ENCODE data around the gene BORA. TPM values are rescaled to one million over a fixed set of nuclear protein-coding genes. Genes with fewer than 3 reads are reported as not detected.

BORA gene
- total and polyA plus RNA-seq, 2 of the 13 experiments (the other 11 are each of a cell fraction or from before 2014, with no cell fraction given) = 4.0 to 17.4 TPM

- TF ChIP-seq FOXJ3 (CRISPR knock-in tag; IDR thresholded peaks at IDR 0.05; ENCODE audit: borderline replicate concordance) (peak; percentile 63; the same call in 1 of the 2 replicates), TOE1 (CRISPR knock-in tag; IDR thresholded peaks at IDR 0.05) (no peak), CREM (IDR thresholded peaks at IDR 0.05) (peak; percentile 72), CREM (CRISPR knock-in tag; IDR thresholded peaks at IDR 0.05) (no peak), ZNF609 (CRISPR knock-in tag; IDR thresholded peaks at IDR 0.05; ENCODE audit: borderline replicate concordance) (peak; percentile 32; the same call in 1 of the 2 replicates), HMGXB4 (CRISPR knock-in tag; IDR thresholded peaks at IDR 0.05; ENCODE audit: borderline replicate concordance in 1 of 2, low read depth in 1 of 2) (peak; percentile 50 to 70), ZNF331 (CRISPR knock-in tag; IDR thresholded peaks at IDR 0.05) (0 out of 2 replicates have a peak, but pooled peaks have one; percentile 35), RBM39 (IDR thresholded peaks at IDR 0.05; ENCODE audit: low read depth, low read length, poor library complexity, severe bottlenecking) (peak; percentile 73), JUND (CRISPR knock-in tag; IDR thresholded peaks at IDR 0.05) (no peak; the same call in 1 of the 2 replicates), TAF1 (CRISPR knock-in tag; IDR thresholded peaks at IDR 0.05) (peak; percentile 72; the same call in 1 of the 2 replicates), SP5 (CRISPR knock-in tag; IDR thresholded peaks at IDR 0.05; ENCODE audit: borderline replicate concordance, low read depth) (0 out of 2 replicates have a peak, but pooled peaks have one; percentile 10), POLR2AphosphoS5 (IDR thresholded peaks at IDR 0.05; ENCODE audit: low read depth, low read length) (peak; percentile 96), YY1 (IDR thresholded peaks at IDR 0.05; ENCODE audit: insufficient read depth, insufficient replicate concordance, low read depth, low read length) (peak; percentile 50), KDM3A (CRISPR knock-in tag; IDR thresholded peaks at IDR 0.05; ENCODE audit: low read depth) (0 out of 2 replicates have a peak, but pooled peaks have one; percentile 31), RFX3 (CRISPR knock-in tag; IDR thresholded peaks at IDR 0.05) (peak; percentile 84), TGIF2 (CRISPR knock-in tag; IDR thresholded peaks at IDR 0.05) (no peak), KMT2B (CRISPR knock-in tag; IDR thresholded peaks at IDR 0.05) (peak; percentile 94), ZNF691 (CRISPR knock-in tag; IDR thresholded peaks at IDR 0.05; ENCODE audit: borderline replicate concordance, low read depth) (peak; percentile 56; the same call in 1 of the 2 replicates), NR2C2 (CRISPR knock-in tag; IDR thresholded peaks at IDR 0.05; ENCODE audit: borderline replicate concordance) (peak; percentile 94)
Measured at GRCh38 chr13:72781451-72782439, 54.0 kb downstream of the BORA start, which contains the start of the genes DIS3 and PIBF1 (continued).
